IPS-NIHi11 (cell line): ENCODE results near the gene CNPY1.

Experiments
- DNase-seq: peaks from one replicate; pipeline ENCODE4 v3.0.0; 2012; ENCODE audit warnings: mixed read lengths, low spot score

CNPY1 gene

GRCh38 chr7:155466814-155467733 is 79.3 kb downstream of the CNPY1 start:
- peak; percentile 82 for DNase-seq

GRCh38 chr7:155466142-155466813 is 80.1 kb downstream of the CNPY1 start:
- DNase-seq = no peak

- no peak for DNase-seq
Measured at GRCh38 chr7:155465761-155466141, 80.6 kb downstream of the CNPY1 start.

GRCh38 chr7:155464948-155465739 is 81.2 kb downstream of the CNPY1 start:
- no peak for DNase-seq

GRCh38 chr7:155464183-155464582 is 82.2 kb downstream of the CNPY1 start:
- no peak for DNase-seq

GRCh38 chr7:155463114-155463811 is 83.1 kb downstream of the CNPY1 start:
- no peak for DNase-seq

GRCh38 chr7:155462163-155462735 is 84.1 kb downstream of the CNPY1 start:
- DNase-seq = no peak

GRCh38 chr7:155461631-155462030 is 84.7 kb downstream of the CNPY1 start:
- no peak for DNase-seq

- DNase-seq = no peak
Measured at GRCh38 chr7:155460926-155461613, 85.3 kb downstream of the CNPY1 start.

- DNase-seq = no peak
Measured at GRCh38 chr7:155459700-155460461, 86.5 kb downstream of the CNPY1 start.

- no peak for DNase-seq
Measured at GRCh38 chr7:155458878-155459699, 87.3 kb downstream of the CNPY1 start.

- DNase-seq = peak; percentile 53
Measured at GRCh38 chr7:155458111-155458877, 88.1 kb downstream of the CNPY1 start, which contains the start of gene EN2. EN2 (plus strand) TSS chr7:155458129; CDS start chr7:155458378, 249 bp downstream.

GRCh38 chr7:155457544-155458110 is 88.7 kb downstream of the CNPY1 start:
- peak; percentile 54 for DNase-seq

- DNase-seq = peak; percentile 94
Measured at GRCh38 chr7:155456738-155457543, 89.4 kb downstream of the CNPY1 start.

- no peak for DNase-seq
Measured at GRCh38 chr7:155455776-155456737, 90.3 kb downstream of the CNPY1 start.

GRCh38 chr7:155455132-155455693 is 91.1 kb downstream of the CNPY1 start:
- DNase-seq = no peak
